ENCODE data around the gene VIM.

Gene VIM

DNA sequence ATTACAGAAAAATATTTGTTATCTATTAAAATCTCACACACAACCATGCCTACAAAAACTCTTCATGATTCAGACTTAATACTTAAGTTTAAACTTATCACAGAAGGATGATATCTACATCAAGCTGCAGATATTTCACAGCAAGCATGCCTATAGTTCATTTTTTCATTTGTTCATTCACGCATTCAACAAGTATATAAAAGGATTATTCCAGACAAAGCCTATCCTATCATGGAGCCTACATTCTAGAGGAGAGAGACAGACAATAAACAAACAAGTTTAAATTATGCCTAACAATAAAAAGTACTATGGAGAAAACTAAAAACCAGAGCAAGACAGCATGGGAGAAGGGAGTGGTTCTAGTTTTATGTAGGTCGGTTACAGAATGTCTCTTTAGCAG is 37.4 kb upstream of the VIM start:
- no peak for DNase-seq (ENCODE audit: low spot score)
- TF ChIP-seq, protein P1, sequence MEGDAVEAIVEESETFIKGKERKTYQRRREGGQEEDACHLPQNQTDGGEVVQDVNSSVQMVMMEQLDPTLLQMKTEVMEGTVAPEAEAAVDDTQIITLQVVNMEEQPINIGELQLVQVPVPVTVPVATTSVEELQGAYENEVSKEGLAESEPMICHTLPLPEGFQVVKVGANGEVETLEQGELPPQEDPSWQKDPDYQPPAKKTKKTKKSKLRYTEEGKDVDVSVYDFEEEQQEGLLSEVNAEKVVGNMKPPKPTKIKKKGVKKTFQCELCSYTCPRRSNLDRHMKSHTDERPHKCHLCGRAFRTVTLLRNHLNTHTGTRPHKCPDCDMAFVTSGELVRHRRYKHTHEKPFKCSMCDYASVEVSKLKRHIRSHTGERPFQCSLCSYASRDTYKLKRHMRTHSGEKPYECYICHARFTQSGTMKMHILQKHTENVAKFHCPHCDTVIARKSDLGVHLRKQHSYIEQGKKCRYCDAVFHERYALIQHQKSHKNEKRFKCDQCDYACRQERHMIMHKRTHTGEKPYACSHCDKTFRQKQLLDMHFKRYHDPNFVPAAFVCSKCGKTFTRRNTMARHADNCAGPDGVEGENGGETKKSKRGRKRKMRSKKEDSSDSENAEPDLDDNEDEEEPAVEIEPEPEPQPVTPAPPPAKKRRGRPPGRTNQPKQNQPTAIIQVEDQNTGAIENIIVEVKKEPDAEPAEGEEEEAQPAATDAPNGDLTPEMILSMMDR (IDR thresholded peaks at IDR 0.05; ENCODE audit: extremely low read depth, missing control alignments): no peak

GRCh38 chr10:17195083-17195482 is 33.0 kb upstream of the VIM start:
- no peak for DNase-seq (ENCODE audit: low spot score)
- TF ChIP-seq, protein P1 (IDR thresholded peaks at IDR 0.05; ENCODE audit: extremely low read depth, missing control alignments): no peak

DNA sequence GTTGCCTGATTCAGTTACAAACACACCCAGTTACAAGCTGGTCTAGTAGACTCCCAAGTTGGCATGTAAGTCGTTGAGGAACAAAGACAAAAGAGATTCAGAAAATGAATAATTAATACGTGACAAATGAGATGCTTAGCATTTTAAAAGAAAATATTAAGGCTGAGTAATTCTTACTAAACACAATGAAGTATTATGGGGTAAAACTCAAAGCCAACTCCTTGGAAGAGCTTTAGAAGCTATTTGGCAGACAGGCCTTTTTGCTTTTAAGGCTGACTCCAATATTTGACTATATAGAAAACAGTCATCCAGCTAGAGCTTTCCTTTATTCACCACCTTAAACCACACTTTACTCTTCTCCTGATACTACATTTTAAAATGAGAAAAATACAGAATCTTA is 32.0 kb upstream of the VIM start:
- DNase-seq (ENCODE audit: low spot score): no peak
- TF ChIP-seq, protein P1 (IDR thresholded peaks at IDR 0.05; ENCODE audit: extremely low read depth, missing control alignments): no peak

GRCh38 chr10:17196573-17196972 is 31.5 kb upstream of the VIM start:
- no peak for DNase-seq (ENCODE audit: low spot score)
- TF ChIP-seq, protein P1 (IDR thresholded peaks at IDR 0.05; ENCODE audit: extremely low read depth, missing control alignments): no peak

- TF ChIP-seq, protein P1 (IDR thresholded peaks at IDR 0.05; ENCODE audit: extremely low read depth, missing control alignments): no peak
- no peak for DNase-seq (ENCODE audit: low spot score)
These were observed 28.7 kb upstream of the VIM start for GRCh38 chr10:17199351-17199804.

GRCh38 chr10:17200001-17200911 is 27.8 kb upstream of the VIM start:
- TF ChIP-seq, protein P1 (IDR thresholded peaks at IDR 0.05; ENCODE audit: extremely low read depth, missing control alignments): no peak
- no peak for DNase-seq (ENCODE audit: low spot score)

GRCh38 chr10:17200912-17201793 is 26.9 kb upstream of the VIM start, which contains the start of gene TRDMT1:
Gene TRDMT1 (minus strand): TSS chr10:17201672. CDS start chr10:17201634, 38 bp downstream.
- TF ChIP-seq, protein P1 (IDR thresholded peaks at IDR 0.05; ENCODE audit: extremely low read depth, missing control alignments): no peak
- DNase-seq (ENCODE audit: low spot score): peak; percentile 78
